Measurements from ENCODE around the gene RERGL.
"Not testable (repeated sequence)": the region's sequence is repeated elsewhere in the genome, so short reads cannot be mapped to it uniquely, and the experiment has no call there.

The RERGL gene

DNA sequence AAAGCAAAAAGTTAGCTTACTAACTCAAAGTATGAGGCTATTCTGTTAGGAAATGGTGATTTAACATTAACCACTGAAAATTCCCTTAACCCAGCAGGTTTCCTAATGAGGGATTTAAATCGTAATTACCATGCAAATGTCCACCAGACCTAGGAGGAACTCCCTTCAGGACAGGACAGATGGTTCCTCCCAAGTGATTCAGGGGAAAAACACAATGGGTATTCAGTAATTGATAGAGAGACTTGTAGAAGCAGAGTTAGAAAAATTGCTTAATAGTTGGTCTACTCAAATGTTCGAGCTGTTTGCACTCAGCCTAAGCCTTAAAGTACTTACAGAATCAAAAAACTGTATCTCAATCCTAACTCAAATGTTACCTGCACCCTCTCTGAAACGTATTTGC, 21.6 kb downstream of the RERGL start:
- H3K36me3 Mint-ChIP-seq, result no peaks in the 10 kb centered on the region
- DNase-seq, result no peak
- H3K27me3 Mint-ChIP-seq, result no peaks in the 10 kb centered on the region
- no peak overlapping the region for H3K27ac Mint-ChIP-seq
- H3K4me1 Mint-ChIP-seq, result no peaks in the 10 kb centered on the region
- H3K4me3 Mint-ChIP-seq, result no peak overlapping the region
- CTCF ChIA-PET, result no interaction called here
- peaks cover 17% of the 10 kb centered on the region for H3K9me3 Mint-ChIP-seq

GRCh38 chr12:18066666-18067065, 23.3 kb downstream of the RERGL start:
- Mint-ChIP-seq H3K27ac (no peak overlapping the region), H3K27me3 (no peaks in the 10 kb centered on the region), H3K4me1 (no peaks in the 10 kb centered on the region), H3K36me3 (no peaks in the 10 kb centered on the region), H3K4me3 (no peak overlapping the region), H3K9me3 (peaks cover 14% of the 10 kb centered on the region)
- CTCF ChIA-PET, result no interaction called here
- no peak for DNase-seq

GRCh38 chr12:18062867-18063266, 27.1 kb downstream of the RERGL start:
- H3K36me3 Mint-ChIP-seq, H3K27ac Mint-ChIP-seq, H3K4me3 Mint-ChIP-seq, H3K4me1 Mint-ChIP-seq, CTCF ChIA-PET, DNase-seq, H3K27me3 Mint-ChIP-seq: not testable (repeated sequence)
- peaks cover 25% of the 10 kb centered on the region for H3K9me3 Mint-ChIP-seq

GRCh38 chr12:18057051-18057450, 32.9 kb downstream of the RERGL start:
- H3K4me3 Mint-ChIP-seq, result no peak overlapping the region
- no peak overlapping the region for H3K27ac Mint-ChIP-seq
- CTCF ChIA-PET, result no interaction called here
- peaks cover 26% of the 10 kb centered on the region for H3K9me3 Mint-ChIP-seq
- no peak for DNase-seq
- H3K36me3 Mint-ChIP-seq, result no peaks in the 10 kb centered on the region
- H3K27me3 Mint-ChIP-seq, result no peaks in the 10 kb centered on the region
- H3K4me1 Mint-ChIP-seq, result no peaks in the 10 kb centered on the region

DNA sequence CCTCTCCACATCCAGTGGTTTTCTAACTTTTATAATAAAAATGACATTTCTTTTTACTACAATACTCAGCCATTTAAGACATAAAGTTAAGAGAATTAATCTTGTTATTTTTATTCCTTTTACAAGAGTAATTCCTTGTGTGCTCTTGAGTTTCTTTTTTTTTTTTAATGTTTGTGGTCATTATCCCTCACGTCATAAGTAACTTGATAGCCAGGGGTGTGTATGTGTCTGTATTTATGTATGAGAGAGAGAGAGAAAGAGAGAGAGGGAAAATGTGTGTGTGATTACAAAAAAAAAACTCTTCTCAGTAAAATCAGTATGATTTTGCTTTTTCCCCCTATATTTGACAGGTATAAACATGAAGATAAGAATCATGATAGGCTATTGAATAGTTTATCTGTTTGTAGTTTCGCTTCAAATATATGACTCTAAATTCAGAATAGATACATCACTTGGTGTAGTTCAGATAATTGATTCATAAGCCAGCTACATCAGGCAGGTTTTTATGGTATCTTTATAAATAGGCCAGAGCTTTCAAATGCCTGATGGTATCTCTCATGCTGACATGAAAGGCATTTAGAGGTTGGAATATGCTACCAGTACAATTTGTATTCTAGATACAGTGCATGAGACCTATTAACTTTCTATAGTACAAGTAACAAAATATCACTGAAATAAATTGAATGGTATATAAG, 34.9 kb downstream of the RERGL start:
- no peak for DNase-seq
- Mint-ChIP-seq H3K4me1 (no peaks in the 10 kb centered on the region), H3K36me3 (no peaks in the 10 kb centered on the region), H3K4me3 (no peak overlapping the region), H3K27me3 (no peaks in the 10 kb centered on the region), H3K9me3 (peaks cover 18% of the 10 kb centered on the region), H3K27ac (no peak overlapping the region)
- CTCF ChIA-PET, result no interaction called here

- H3K9me3 Mint-ChIP-seq, result peaks cover 13% of the 10 kb centered on the region
- no peaks in the 10 kb centered on the region for H3K36me3 Mint-ChIP-seq
- DNase-seq, result no peak
- no peak overlapping the region for H3K27ac Mint-ChIP-seq
- no peak overlapping the region for H3K4me3 Mint-ChIP-seq
- H3K27me3 Mint-ChIP-seq, result no peaks in the 10 kb centered on the region
- H3K4me1 Mint-ChIP-seq, result no peaks in the 10 kb centered on the region
- CTCF ChIA-PET, result no interaction called here
Observed at GRCh38 chr12:18045446-18045992, 44.5 kb downstream of the RERGL start.

- CTCF ChIA-PET, result not testable (repeated sequence)
Observed at GRCh38 chr12:18040060-18040742, 49.8 kb downstream of the RERGL start.

More at GRCh38 chr12:18040060-18040742, 49.8 kb downstream of the RERGL start:
- not testable (repeated sequence) for H3K27ac Mint-ChIP-seq, DNase-seq, H3K4me3 Mint-ChIP-seq, H3K4me1 Mint-ChIP-seq, H3K36me3 Mint-ChIP-seq, H3K27me3 Mint-ChIP-seq
- H3K9me3 Mint-ChIP-seq, result peaks cover 30% of the 10 kb centered on the region

Measured in activated naive CD4-positive, alpha-beta T cell treated with anti-CD3 and anti-CD28 coated beads, Interleukin-2, amount 10 ng/mL, durations not matched to agents 7 days and 5 days (primary cell).